ENCODE measurements around the gene PHF2. TPM values are rescaled to one million over a fixed set of nuclear protein-coding genes. Genes with fewer than 3 reads are reported as not detected.

PHF2 gene
- total RNA-seq, 4 donors from 2014 or later, result 22.6 to 40.2 (median 28.4) TPM

DNA sequence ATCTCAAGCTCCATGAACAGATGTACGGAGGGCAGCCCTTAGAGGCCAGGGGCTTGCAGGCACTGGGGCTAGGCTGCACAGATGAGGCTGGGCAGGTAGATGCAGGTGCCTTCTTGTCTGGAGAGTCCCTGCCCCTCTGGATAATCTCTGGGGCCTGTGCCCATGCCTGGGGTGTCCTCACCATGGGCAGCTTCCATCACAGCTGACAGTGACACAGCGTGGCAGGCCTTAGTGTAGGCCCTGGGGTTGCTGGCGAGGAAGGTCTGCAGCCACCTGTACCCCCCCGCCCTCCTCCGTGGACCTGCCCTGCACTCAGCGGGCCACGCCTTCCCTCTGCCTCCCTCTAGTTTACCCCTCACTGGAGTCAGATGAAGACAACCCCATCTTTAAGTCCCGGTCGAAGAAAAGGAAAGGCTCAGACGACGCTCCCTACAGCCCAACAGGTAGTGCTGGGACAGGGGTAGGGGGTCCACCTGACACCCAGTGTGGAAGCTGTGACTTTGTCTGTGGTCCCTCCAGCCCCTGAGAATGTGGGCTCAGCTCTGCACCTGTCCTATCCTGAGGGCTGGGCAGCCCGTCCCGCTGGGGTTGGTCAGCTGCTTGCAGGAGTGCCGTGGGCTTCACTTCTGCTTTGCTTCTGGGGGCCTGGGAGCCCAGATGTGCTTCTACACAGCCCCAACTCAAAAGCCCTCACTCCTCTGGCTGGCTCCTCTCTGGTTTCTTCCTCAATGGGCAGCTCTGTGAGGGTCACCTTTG is 98.4 kb downstream of the PHF2 start:
- 90% methylated on average over 11 of the region's 14 CpGs for WGBS
- H3K4me3 ChIP-seq, result no peak overlapping the region

DNA sequence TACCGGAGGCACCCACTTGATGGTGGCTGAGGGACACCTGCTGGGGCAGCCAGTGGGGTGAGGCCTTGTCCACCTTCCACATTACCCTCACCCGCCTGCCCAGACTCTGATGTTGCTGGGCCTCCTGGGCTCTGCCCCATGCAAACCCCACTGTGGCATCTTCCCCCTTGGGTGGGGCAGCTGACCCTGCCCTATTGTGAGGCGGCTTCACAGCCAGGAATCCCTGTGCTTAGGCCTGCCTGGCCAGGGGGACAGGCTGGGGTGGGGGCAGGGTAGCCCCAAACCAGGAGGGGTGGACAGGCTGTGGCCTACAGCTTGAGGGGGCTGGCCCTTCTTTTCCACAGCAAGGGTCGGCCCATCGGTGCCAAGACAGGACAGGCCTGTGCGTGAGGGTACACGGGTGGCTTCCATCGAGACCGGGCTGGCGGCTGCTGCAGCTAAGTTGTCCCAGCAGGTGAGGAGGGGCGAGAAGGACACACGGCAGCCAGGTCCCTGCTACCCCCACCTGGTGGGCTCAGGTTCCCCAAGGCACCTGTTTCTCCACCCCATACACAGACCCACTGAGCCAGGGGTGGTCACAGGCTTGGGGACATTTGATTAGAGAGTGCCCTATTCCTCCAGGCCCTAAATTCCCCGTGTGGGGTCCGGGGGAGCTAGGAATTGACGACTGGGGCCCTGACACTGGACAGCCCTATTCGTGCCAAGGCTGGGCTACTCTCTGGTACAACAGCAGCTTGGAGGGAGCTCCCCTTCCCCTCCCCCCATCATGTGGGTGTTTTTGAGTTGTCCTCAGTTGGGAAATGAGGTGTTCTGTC is 99.2 kb downstream of the PHF2 start:
- no peaks in the 10 kb centered on the region for H3K27me3 ChIP-seq
- DNase-seq (ENCODE audit: low spot score in 2 of 2), result peak; percentile 53 to 76
- no peak overlapping the region for H3K4me3 ChIP-seq
- no peak for TF ChIP-seq POLR2AphosphoS5 (IDR thresholded peaks at IDR 0.05)
- no peak for TF ChIP-seq EP300 (IDR thresholded peaks at IDR 0.05)
- TF ChIP-seq, protein P1, sequence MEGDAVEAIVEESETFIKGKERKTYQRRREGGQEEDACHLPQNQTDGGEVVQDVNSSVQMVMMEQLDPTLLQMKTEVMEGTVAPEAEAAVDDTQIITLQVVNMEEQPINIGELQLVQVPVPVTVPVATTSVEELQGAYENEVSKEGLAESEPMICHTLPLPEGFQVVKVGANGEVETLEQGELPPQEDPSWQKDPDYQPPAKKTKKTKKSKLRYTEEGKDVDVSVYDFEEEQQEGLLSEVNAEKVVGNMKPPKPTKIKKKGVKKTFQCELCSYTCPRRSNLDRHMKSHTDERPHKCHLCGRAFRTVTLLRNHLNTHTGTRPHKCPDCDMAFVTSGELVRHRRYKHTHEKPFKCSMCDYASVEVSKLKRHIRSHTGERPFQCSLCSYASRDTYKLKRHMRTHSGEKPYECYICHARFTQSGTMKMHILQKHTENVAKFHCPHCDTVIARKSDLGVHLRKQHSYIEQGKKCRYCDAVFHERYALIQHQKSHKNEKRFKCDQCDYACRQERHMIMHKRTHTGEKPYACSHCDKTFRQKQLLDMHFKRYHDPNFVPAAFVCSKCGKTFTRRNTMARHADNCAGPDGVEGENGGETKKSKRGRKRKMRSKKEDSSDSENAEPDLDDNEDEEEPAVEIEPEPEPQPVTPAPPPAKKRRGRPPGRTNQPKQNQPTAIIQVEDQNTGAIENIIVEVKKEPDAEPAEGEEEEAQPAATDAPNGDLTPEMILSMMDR (IDR thresholded peaks at IDR 0.05), result no peak
- TF ChIP-seq POLR2A (IDR thresholded peaks at IDR 0.05), result no peak
- peaks cover 54% of the 10 kb centered on the region for H3K36me3 ChIP-seq
- no peak overlapping the region for H3K27ac ChIP-seq
- WGBS, result 97% methylated on average over 5 of the region's 16 CpGs
- H3K4me1 ChIP-seq, result no peaks in the 10 kb centered on the region
- no peaks in the 10 kb centered on the region for H3K9me3 ChIP-seq

More for the DNA sequence above, 98.4 kb downstream of the PHF2 start:
- DNase-seq (ENCODE audit: low spot score in 2 of 2), result peak; percentile 52 to 68
- H3K36me3 ChIP-seq, result peaks cover 54% of the 10 kb centered on the region
- H3K27me3 ChIP-seq, result no peaks in the 10 kb centered on the region
- TF ChIP-seq POLR2A (IDR thresholded peaks at IDR 0.05), result no peak
- TF ChIP-seq, protein P1 (IDR thresholded peaks at IDR 0.05), result no peak
- no peak for TF ChIP-seq POLR2AphosphoS5 (IDR thresholded peaks at IDR 0.05)
- H3K4me1 ChIP-seq, result no peaks in the 10 kb centered on the region
- H3K9me3 ChIP-seq, result no peaks in the 10 kb centered on the region
- H3K27ac ChIP-seq, result no peak overlapping the region

DNA sequence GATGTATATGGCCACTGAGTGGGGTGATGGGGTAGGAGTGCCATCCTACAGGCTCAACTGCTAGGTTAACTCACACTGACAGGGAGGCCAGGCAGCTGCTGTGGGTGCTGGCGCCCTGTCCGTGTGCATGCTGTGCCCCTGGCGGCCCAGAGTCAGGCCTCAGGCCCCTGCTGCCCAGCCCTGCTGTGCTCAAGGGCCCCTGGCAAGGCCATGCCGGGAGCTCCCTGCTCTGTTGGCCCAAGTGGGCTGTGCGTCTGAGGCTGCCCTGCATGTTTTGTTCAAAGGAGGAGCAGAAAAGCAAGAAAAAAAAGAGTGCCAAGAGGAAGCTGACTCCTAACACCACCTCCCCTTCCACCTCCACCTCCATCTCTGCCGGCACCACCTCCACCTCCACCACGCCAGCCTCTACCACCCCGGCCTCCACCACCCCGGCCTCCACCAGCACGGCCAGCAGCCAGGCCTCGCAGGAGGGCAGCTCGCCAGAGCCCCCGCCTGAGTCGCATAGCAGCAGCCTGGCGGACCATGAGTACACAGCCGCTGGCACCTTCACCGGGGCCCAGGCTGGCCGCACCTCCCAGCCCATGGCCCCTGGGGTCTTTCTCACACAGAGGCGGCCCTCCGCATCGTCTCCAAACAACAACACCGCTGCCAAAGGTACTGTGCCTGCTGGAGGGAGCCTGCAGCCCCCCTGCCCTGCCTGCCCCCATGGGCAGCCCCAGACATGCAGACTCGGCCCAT is 100.1 kb downstream of the PHF2 start:
- no peak for TF ChIP-seq POLR2A (IDR thresholded peaks at IDR 0.05)
- TF ChIP-seq EP300 (IDR thresholded peaks at IDR 0.05), result no peak
- TF ChIP-seq, protein P1 (IDR thresholded peaks at IDR 0.05), result no peak
- TF ChIP-seq POLR2AphosphoS5 (IDR thresholded peaks at IDR 0.05), result no peak

DNA sequence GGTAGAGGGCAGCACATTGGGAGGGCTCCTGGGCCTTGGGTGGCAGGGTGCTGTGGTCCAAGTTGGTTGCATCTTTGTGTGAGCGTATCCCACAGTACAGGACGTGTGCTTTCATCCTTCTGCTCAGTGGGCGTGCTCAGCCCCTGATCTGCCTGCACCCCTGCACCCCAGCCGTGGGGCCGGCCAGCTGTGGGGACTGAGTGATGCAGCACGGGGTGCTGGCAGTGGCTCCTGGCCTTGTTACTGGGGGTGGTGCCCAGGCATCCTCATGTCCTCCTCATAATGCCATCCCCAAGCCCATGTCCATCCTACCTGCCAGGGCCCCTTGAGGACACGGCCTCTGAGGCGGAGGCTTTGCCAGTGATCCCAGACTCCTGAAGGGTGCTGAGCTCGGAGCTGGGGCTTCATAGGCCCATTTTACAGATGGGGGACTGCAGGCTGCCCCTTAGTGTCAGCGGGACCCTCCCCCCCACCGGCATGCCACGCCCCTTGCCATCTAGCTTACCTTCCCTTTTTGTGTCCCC is 100.7 kb downstream of the PHF2 start:
- Histone ChIP-seq H3K4me1 (peaks cover 3% of the 10 kb centered on the region), H3K27ac (no peak overlapping the region), H3K36me3 (peaks cover 54% of the 10 kb centered on the region), H3K4me3 (no peak overlapping the region), H3K27me3 (no peaks in the 10 kb centered on the region), H3K9me3 (no peaks in the 10 kb centered on the region)
- no peak for TF ChIP-seq EP300 (IDR thresholded peaks at IDR 0.05)
- TF ChIP-seq POLR2A (IDR thresholded peaks at IDR 0.05), result no peak
- peak; percentile 38 to 65 for DNase-seq (ENCODE audit: low spot score in 2 of 2)
- 95% methylated on average over 6 of the region's 12 CpGs for WGBS

More for the DNA sequence above, 100.1 kb downstream of the PHF2 start:
- peak; percentile 48 to 58 for DNase-seq (ENCODE audit: low spot score in 2 of 2)
- Histone ChIP-seq H3K4me3 (no peak overlapping the region), H3K27ac (no peak overlapping the region), H3K36me3 (peaks cover 54% of the 10 kb centered on the region), H3K9me3 (no peaks in the 10 kb centered on the region), H3K27me3 (no peaks in the 10 kb centered on the region), H3K4me1 (no peaks in the 10 kb centered on the region)
- WGBS, result 96% methylated on average over 17 of the region's 23 CpGs

DNA sequence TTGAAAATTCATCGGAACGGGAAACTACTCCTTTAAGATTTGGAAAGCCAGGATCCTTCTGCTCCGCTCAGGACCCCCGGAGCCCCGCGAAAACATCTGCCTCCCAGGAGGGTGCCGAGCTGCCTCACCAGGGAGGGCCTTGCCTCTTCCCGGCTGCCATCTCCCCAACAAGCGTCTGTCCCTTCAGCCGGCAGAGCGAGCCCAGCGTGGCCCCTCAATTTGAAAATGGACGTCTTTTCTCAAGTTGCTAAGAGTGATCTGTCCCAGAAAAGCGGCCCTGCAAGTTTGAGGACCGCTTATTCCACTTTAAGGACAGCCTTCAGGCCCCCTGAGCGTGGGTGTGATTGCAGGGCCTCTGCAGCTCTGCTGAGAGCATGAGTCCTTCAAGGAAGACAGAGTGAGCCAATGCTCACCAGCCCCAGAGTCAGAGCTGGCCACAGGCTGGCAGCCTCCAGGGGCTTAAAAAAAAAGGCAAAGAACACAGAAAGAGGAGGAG is 101.3 kb downstream of the PHF2 start:
- H3K9me3 ChIP-seq, result no peaks in the 10 kb centered on the region
- TF ChIP-seq, protein P1 (IDR thresholded peaks at IDR 0.05), result no peak
- TF ChIP-seq EP300 (IDR thresholded peaks at IDR 0.05) (no peak), POLR2AphosphoS5 (IDR thresholded peaks at IDR 0.05) (no peak), POLR2A (IDR thresholded peaks at IDR 0.05) (no peak)
- peaks cover 8% of the 10 kb centered on the region for H3K4me1 ChIP-seq
- 95% methylated on average over 16 of the region's 16 CpGs for WGBS
- no peaks in the 10 kb centered on the region for H3K27me3 ChIP-seq
- H3K36me3 ChIP-seq, result peaks cover 54% of the 10 kb centered on the region
- peak in 1 of 2 donors; percentile 36 for DNase-seq (ENCODE audit: low spot score in 2 of 2)
- no peak overlapping the region for H3K4me3 ChIP-seq
- H3K27ac ChIP-seq, result no peak overlapping the region

Data from suprapubic skin (tissue), 4 donors.